ENCODE measurements around the gene MBTPS1. TPM values are rescaled to one million over a fixed set of nuclear protein-coding genes. Genes with fewer than 3 reads are reported as not detected.

Gene MBTPS1
- total and polyA plus RNA-seq, 7 donors = 13.6 to 83.6 (median 69.3) TPM

GRCh38 chr16:84059946-84060901, 56.5 kb downstream of the MBTPS1 start:
- WGBS, 2 donors = 95 to 96% methylated on average over 28 of the region's 28 CpGs
- H3K9me3 ChIP-seq = no peaks in the 10 kb centered on the region
- DNase-seq = peak; percentile 43
- intact Hi-C loops (cut with DNase I) = loop anchor here (5.0 kb wide), 1 partner anchor 233 kb away; no protein-coding TSS in a partner anchor
- no peak for TF ChIP-seq EP300 (IDR thresholded peaks at IDR 0.05)
- TF ChIP-seq POLR2AphosphoS5 (IDR thresholded peaks at IDR 0.05) = no peak
- TF ChIP-seq POLR2A (IDR thresholded peaks at IDR 0.05) = no peak
- TF ChIP-seq CTCF (IDR thresholded peaks at IDR 0.05) = no peak
- H3K27me3 ChIP-seq = no peaks in the 10 kb centered on the region
- H3K27ac ChIP-seq = no peak overlapping the region
- H3K36me3 ChIP-seq = peaks cover 18 to 99% (median 60%) of the 10 kb centered on the region in 4 donors
- H3K4me1 ChIP-seq = peaks cover 0 to 13% (median 13%) of the 10 kb centered on the region in 4 donors
- H3K4me3 ChIP-seq = no peak overlapping the region

GRCh38 chr16:84059111-84059510, 57.6 kb downstream of the MBTPS1 start:
- H3K36me3 ChIP-seq = peaks cover 18 to 99% (median 63%) of the 10 kb centered on the region in 4 donors
- no peaks in the 10 kb centered on the region for H3K27me3 ChIP-seq
- intact Hi-C loops (cut with DNase I) = no loop called here
- no peaks in the 10 kb centered on the region for H3K9me3 ChIP-seq
- DNase-seq = peak; percentile 24
- no peak for TF ChIP-seq POLR2A (IDR thresholded peaks at IDR 0.05)
- no peak for TF ChIP-seq POLR2AphosphoS5 (IDR thresholded peaks at IDR 0.05)
- TF ChIP-seq EP300 (IDR thresholded peaks at IDR 0.05) = no peak
- TF ChIP-seq CTCF (IDR thresholded peaks at IDR 0.05) = no peak
- H3K27ac ChIP-seq = no peak overlapping the region
- WGBS, 2 donors = 89 to 94% methylated on average over 11 of the region's 11 CpGs
- no peak overlapping the region for H3K4me3 ChIP-seq
- H3K4me1 ChIP-seq = peaks cover 0 to 17% (median 15%) of the 10 kb centered on the region in 4 donors

- 94% methylated on average over 11 of the region's 11 CpGs for WGBS, 2 donors
- Histone ChIP-seq H3K36me3 (peaks cover 18 to 99% (median 63%) of the 10 kb centered on the region in 4 donors), H3K27ac (no peak overlapping the region), H3K4me1 (peaks cover 0 to 17% (median 15%) of the 10 kb centered on the region in 4 donors), H3K27me3 (no peaks in the 10 kb centered on the region), H3K4me3 (no peak overlapping the region), H3K9me3 (no peaks in the 10 kb centered on the region)
- no peak for DNase-seq
- no peak for TF ChIP-seq POLR2A (IDR thresholded peaks at IDR 0.05)
- no peak for TF ChIP-seq EP300 (IDR thresholded peaks at IDR 0.05)
- TF ChIP-seq CTCF (IDR thresholded peaks at IDR 0.05) = no peak
- TF ChIP-seq POLR2AphosphoS5 (IDR thresholded peaks at IDR 0.05) = no peak
- intact Hi-C loops (cut with DNase I) = no loop called here
Measured at GRCh38 chr16:84058664-84059063, 58.1 kb downstream of the MBTPS1 start.

GRCh38 chr16:84058211-84058610, 58.5 kb downstream of the MBTPS1 start:
- Histone ChIP-seq H3K9me3 (no peaks in the 10 kb centered on the region), H3K27me3 (no peaks in the 10 kb centered on the region), H3K36me3 (peaks cover 18 to 100% (median 65%) of the 10 kb centered on the region in 4 donors), H3K4me1 (peaks cover 0 to 17% (median 15%) of the 10 kb centered on the region in 4 donors), H3K27ac (no peak overlapping the region), H3K4me3 (no peak overlapping the region)
- TF ChIP-seq EP300 (IDR thresholded peaks at IDR 0.05) = no peak
- TF ChIP-seq CTCF (IDR thresholded peaks at IDR 0.05) = no peak
- TF ChIP-seq POLR2A (IDR thresholded peaks at IDR 0.05) = no peak
- TF ChIP-seq POLR2AphosphoS5 (IDR thresholded peaks at IDR 0.05) = no peak
- 94 to 95% methylated on average over 15 of the region's 15 CpGs for WGBS, 2 donors
- intact Hi-C loops (cut with DNase I) = no loop called here
- peak; percentile 29 for DNase-seq
